ENCODE results near the gene EDDM13.

EDDM13 gene

DNA sequence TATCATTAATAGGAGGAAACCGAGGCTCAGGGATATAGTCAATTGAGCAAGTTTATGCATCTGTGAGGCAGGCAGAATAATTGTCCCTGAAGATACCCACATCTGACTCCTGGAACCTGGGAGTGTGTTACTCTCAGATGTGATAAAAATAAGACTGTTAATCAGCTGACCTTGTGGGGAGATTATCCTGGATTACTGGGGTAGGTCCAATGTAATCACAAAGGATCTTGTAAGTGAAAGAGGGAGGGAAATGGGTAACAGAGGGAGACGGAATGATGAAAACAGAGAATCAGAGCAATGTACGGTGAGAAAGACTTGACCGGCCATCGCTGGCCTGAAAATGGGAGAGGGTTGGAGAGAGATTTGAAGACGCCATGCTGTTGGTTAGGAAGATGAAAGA lies 3.2 kb upstream of the EDDM13 start:
- WGBS (ENCODE audit: insufficient coverage): 98% methylated on average over 5 of the region's 6 CpGs
- no peak for DNase-seq
- H3K27ac ChIP-seq (ENCODE audit: insufficient read depth in 1 of 2, low read depth in 1 of 2, low read length in 2 of 2, poor library complexity in 1 of 2, severe bottlenecking in 2 of 2): no peak overlapping the region
- no peaks in the 10 kb centered on the region for H3K4me1 ChIP-seq (ENCODE audit: control extremely low read depth in 1 of 4, control insufficient read depth in 4 of 4, insufficient read depth in 4 of 4, low read length in 3 of 4)
- H3K4me3 ChIP-seq (ENCODE audit: control insufficient read depth in 1 of 7, extremely low read depth in 1 of 7, insufficient read depth in 4 of 7, low read depth in 2 of 7, low read length in 6 of 7): no peak overlapping the region
- H3K27me3 ChIP-seq (replicated peaks in 2 of 5; ENCODE audit: control insufficient read depth in 4 of 5, insufficient read depth in 5 of 5, low read length in 4 of 5): no peaks in the 10 kb centered on the region
- H3K36me3 ChIP-seq (ENCODE audit: control insufficient read depth in 4 of 4, insufficient read depth in 4 of 4, low read length in 3 of 4): peaks cover 0 to 2% (median 0%) of the 10 kb centered on the region in 4 experiments
- ChIA-PET CTCF (interaction anchor here (1.6 kb wide), 1 partner anchor 17 kb away, joined by 5 read pairs; no protein-coding TSS in a partner anchor), POLR2A (no interaction called here)
- H3K9me3 ChIP-seq (ENCODE audit: control extremely low read depth in 1 of 5, control insufficient read depth in 4 of 5, insufficient read depth in 2 of 5, low read depth in 1 of 5, low read length in 4 of 5): no peaks in the 10 kb centered on the region

DNA sequence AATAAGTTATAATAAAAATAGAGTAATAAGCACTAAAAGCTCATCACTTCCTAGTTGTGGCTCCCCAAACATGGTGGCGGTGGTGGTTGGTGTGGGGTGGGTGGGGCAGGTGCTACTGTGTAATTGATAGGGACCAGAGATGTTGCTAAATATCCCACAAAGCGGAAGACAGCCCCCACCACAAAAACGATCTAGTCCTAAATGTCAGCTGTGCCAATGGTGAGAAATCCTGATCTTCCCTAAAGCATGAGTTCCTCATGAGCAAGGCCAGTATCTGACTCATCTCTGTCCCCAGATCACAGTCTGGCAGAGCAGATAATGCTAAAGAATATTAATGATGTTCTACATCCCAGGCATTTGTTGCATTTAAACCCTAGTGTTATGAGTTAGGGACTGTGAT lies 1.9 kb upstream of the EDDM13 start:
- Histone ChIP-seq H3K4me1 (ENCODE audit: control extremely low read depth in 1 of 4, control insufficient read depth in 4 of 4, insufficient read depth in 4 of 4, low read length in 3 of 4) (no peaks in the 10 kb centered on the region), H3K27me3 (replicated peaks in 2 of 5; ENCODE audit: control insufficient read depth in 4 of 5, insufficient read depth in 5 of 5, low read length in 4 of 5) (no peaks in the 10 kb centered on the region), H3K27ac (ENCODE audit: insufficient read depth in 1 of 2, low read depth in 1 of 2, low read length in 2 of 2, poor library complexity in 1 of 2, severe bottlenecking in 2 of 2) (no peak overlapping the region), H3K36me3 (ENCODE audit: control insufficient read depth in 4 of 4, insufficient read depth in 4 of 4, low read length in 3 of 4) (peaks cover 0 to 2% (median 1%) of the 10 kb centered on the region in 4 experiments), H3K9me3 (ENCODE audit: control extremely low read depth in 1 of 5, control insufficient read depth in 4 of 5, insufficient read depth in 2 of 5, low read depth in 1 of 5, low read length in 4 of 5) (no peaks in the 10 kb centered on the region), H3K4me3 (ENCODE audit: control insufficient read depth in 1 of 7, extremely low read depth in 1 of 7, insufficient read depth in 4 of 7, low read depth in 2 of 7, low read length in 6 of 7) (no peak overlapping the region)
- ChIA-PET CTCF (interaction anchor here (0.9 to 1.7 kb wide), 4 partner anchors 17 to 51 kb away, joined by 3 to 6 read pairs (median 4); no protein-coding TSS in a partner anchor), POLR2A (no interaction called here)
- 86% methylated on average over 1 of the region's 3 CpGs for whole genome bisulfite sequencing (ENCODE audit: insufficient coverage)
- DNase-seq: peak; percentile 17 to 64 (median 61)

DNA sequence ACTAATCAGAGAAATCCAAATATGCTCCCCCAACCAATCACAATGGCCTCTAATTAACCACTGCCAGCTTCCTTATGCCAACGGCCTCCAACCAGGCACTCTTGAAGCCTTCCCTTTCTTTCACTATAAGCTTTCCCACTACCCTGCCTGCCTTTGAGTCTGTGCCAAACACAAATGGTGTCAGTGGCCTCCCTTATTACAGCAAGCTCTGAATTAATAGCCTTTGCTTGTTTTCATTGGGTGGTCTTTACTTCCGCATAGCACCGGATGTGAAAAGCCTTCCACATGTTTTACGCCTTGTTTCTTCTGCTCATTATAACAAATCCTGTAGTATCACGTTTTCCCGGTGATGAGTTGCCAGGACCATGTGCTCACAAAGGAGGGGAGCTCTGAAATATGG lies 1.4 kb upstream of the EDDM13 start:
- peaks cover 0 to 3% (median 2%) of the 10 kb centered on the region in 4 experiments for H3K36me3 ChIP-seq (ENCODE audit: control insufficient read depth in 4 of 4, insufficient read depth in 4 of 4, low read length in 3 of 4)
- CTCF ChIA-PET: interaction anchor here (0.9 to 1.7 kb wide), 4 partner anchors 17 to 50 kb away, joined by 3 to 6 read pairs (median 4); no protein-coding TSS in a partner anchor
- no peak for DNase-seq
- POLR2A ChIA-PET: no interaction called here
- no peaks in the 10 kb centered on the region for H3K9me3 ChIP-seq (ENCODE audit: control extremely low read depth in 1 of 5, control insufficient read depth in 4 of 5, insufficient read depth in 2 of 5, low read depth in 1 of 5, low read length in 4 of 5)
- no peak overlapping the region for H3K27ac ChIP-seq (ENCODE audit: insufficient read depth in 1 of 2, low read depth in 1 of 2, low read length in 2 of 2, poor library complexity in 1 of 2, severe bottlenecking in 2 of 2)
- no peaks in the 10 kb centered on the region for H3K4me1 ChIP-seq (ENCODE audit: control extremely low read depth in 1 of 4, control insufficient read depth in 4 of 4, insufficient read depth in 4 of 4, low read length in 3 of 4)
- H3K4me3 ChIP-seq (ENCODE audit: control insufficient read depth in 1 of 7, extremely low read depth in 1 of 7, insufficient read depth in 4 of 7, low read depth in 2 of 7, low read length in 6 of 7): no peak overlapping the region
- no peaks in the 10 kb centered on the region for H3K27me3 ChIP-seq (replicated peaks in 2 of 5; ENCODE audit: control insufficient read depth in 4 of 5, insufficient read depth in 5 of 5, low read length in 4 of 5)
- 93% methylated on average over 6 of the region's 6 CpGs for WGBS (ENCODE audit: insufficient coverage)

DNA sequence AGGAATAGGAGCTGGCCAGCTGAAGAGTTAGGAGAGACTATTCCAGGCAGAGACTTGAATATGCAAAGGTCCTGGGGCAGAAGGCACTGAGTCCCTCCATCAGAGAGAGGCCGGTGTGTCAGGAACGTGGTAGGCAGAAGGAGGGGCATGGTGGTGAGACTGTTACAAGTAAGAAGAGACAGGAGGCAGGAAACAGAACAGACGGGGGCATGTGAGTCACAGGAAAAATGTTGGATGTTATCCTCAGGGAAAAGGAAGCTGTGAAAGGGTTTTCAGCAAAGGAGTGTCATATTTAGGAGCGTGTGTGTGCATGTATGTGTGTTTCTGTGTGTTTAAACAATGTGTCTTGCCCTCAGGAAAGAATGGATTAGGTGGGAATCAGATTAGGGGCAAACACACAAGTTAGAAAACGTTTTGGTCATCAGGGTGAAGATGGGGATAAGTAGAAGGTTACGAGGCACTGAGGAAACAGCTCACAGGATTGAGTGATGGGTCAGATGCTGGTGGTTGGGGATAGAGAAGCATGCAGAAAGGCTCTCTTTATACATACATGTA lies 1.1 kb downstream of the EDDM13 start:
- Histone ChIP-seq H3K27me3 (replicated peaks in 2 of 5; ENCODE audit: control insufficient read depth in 4 of 5, insufficient read depth in 5 of 5, low read length in 4 of 5) (no peaks in the 10 kb centered on the region), H3K9me3 (ENCODE audit: control extremely low read depth in 1 of 5, control insufficient read depth in 4 of 5, insufficient read depth in 2 of 5, low read depth in 1 of 5, low read length in 4 of 5) (peaks cover 0 to 9% (median 0%) of the 10 kb centered on the region in 5 experiments), H3K36me3 (ENCODE audit: control insufficient read depth in 4 of 4, insufficient read depth in 4 of 4, low read length in 3 of 4) (peaks cover 2 to 12% (median 8%) of the 10 kb centered on the region in 4 experiments), H3K4me3 (ENCODE audit: control insufficient read depth in 1 of 7, extremely low read depth in 1 of 7, insufficient read depth in 4 of 7, low read depth in 2 of 7, low read length in 6 of 7) (no peak overlapping the region), H3K4me1 (ENCODE audit: control extremely low read depth in 1 of 4, control insufficient read depth in 4 of 4, insufficient read depth in 4 of 4, low read length in 3 of 4) (no peaks in the 10 kb centered on the region), H3K27ac (ENCODE audit: insufficient read depth in 1 of 2, low read depth in 1 of 2, low read length in 2 of 2, poor library complexity in 1 of 2, severe bottlenecking in 2 of 2) (no peak overlapping the region)
- POLR2A ChIA-PET: no interaction called here
- CTCF ChIA-PET: interaction anchor here (0.8 to 1.5 kb wide), 3 partner anchors 21 to 59 kb away, joined by 3 read pairs; no protein-coding TSS in a partner anchor
- WGBS (ENCODE audit: insufficient coverage): 60% methylated on average over 4 of the region's 6 CpGs
- no peak for DNase-seq

DNA sequence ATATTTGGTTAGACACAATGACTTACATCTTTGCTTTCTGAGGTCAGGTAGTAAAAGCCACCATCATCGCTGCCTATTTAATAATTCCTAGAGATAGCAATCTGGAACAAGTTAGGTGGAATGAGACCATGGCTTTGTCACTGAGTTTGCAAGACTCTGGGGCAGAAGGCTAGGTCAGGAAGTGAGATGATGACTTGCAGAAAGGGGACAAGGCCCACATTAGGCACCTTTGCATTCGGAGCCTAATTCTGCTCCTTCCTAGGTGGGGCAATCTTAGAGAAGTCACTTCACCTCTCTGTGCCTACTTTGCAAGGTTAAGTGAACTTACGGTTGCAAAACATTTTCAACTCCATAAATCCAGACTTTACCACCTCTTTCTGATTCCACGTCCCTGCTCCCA lies 10.3 kb downstream of the EDDM13 start:
- no peak for DNase-seq
- no peak overlapping the region for H3K27ac ChIP-seq (ENCODE audit: insufficient read depth in 1 of 2, low read depth in 1 of 2, low read length in 2 of 2, poor library complexity in 1 of 2, severe bottlenecking in 2 of 2)
- no peaks in the 10 kb centered on the region for H3K27me3 ChIP-seq (replicated peaks in 2 of 5; ENCODE audit: control insufficient read depth in 4 of 5, insufficient read depth in 5 of 5, low read length in 4 of 5)
- POLR2A ChIA-PET: no interaction called here
- peaks cover 0 to 1% (median 0%) of the 10 kb centered on the region in 5 experiments for H3K9me3 ChIP-seq (ENCODE audit: control extremely low read depth in 1 of 5, control insufficient read depth in 4 of 5, insufficient read depth in 2 of 5, low read depth in 1 of 5, low read length in 4 of 5)
- peaks cover 2 to 13% (median 4%) of the 10 kb centered on the region in 4 experiments for H3K36me3 ChIP-seq (ENCODE audit: control insufficient read depth in 4 of 4, insufficient read depth in 4 of 4, low read length in 3 of 4)
- no peak overlapping the region for H3K4me3 ChIP-seq (ENCODE audit: control insufficient read depth in 1 of 7, extremely low read depth in 1 of 7, insufficient read depth in 4 of 7, low read depth in 2 of 7, low read length in 6 of 7)
- 95% methylated on average over 3 of the region's 4 CpGs for WGBS (ENCODE audit: insufficient coverage)
- CTCF ChIA-PET: interaction anchor here (1.0 kb wide), 1 partner anchor 22 kb away, joined by 3 read pairs; no protein-coding TSS in a partner anchor
- H3K4me1 ChIP-seq (ENCODE audit: control extremely low read depth in 1 of 4, control insufficient read depth in 4 of 4, insufficient read depth in 4 of 4, low read length in 3 of 4): no peaks in the 10 kb centered on the region

DNA sequence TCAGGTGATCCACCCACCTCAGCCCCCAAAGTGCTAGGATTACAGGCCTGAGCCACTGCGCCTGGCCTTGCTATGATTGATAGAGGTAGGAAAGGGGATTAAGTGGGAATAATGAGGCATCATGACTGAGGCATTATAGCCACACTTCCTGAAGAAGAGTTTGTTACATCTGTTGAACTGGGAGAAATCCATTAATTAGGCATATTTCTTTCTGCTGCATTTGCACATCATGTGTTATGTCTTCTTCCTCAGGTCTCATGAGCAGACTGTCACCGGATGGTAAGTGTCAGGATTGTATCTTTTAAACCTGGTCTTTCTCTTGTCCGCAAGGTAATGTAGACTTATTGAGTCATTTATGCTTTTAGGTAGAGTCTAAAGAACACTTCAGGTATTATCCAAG lies 12.2 kb downstream of the EDDM13 start:
- Histone ChIP-seq H3K27me3 (replicated peaks in 2 of 5; ENCODE audit: control insufficient read depth in 4 of 5, insufficient read depth in 5 of 5, low read length in 4 of 5) (no peaks in the 10 kb centered on the region), H3K36me3 (ENCODE audit: control insufficient read depth in 4 of 4, insufficient read depth in 4 of 4, low read length in 3 of 4) (peaks cover 0 to 8% (median 4%) of the 10 kb centered on the region in 4 experiments), H3K4me3 (ENCODE audit: control insufficient read depth in 1 of 7, extremely low read depth in 1 of 7, insufficient read depth in 4 of 7, low read depth in 2 of 7, low read length in 6 of 7) (no peak overlapping the region), H3K9me3 (ENCODE audit: control extremely low read depth in 1 of 5, control insufficient read depth in 4 of 5, insufficient read depth in 2 of 5, low read depth in 1 of 5, low read length in 4 of 5) (peaks cover 0 to 3% (median 0%) of the 10 kb centered on the region in 5 experiments), H3K4me1 (ENCODE audit: control extremely low read depth in 1 of 4, control insufficient read depth in 4 of 4, insufficient read depth in 4 of 4, low read length in 3 of 4) (no peaks in the 10 kb centered on the region), H3K27ac (ENCODE audit: insufficient read depth in 1 of 2, low read depth in 1 of 2, low read length in 2 of 2, poor library complexity in 1 of 2, severe bottlenecking in 2 of 2) (no peak overlapping the region)
- no peak for DNase-seq
- ChIA-PET POLR2A (no interaction called here), CTCF (no interaction called here)
- 100% methylated on average over 1 of the region's 3 CpGs for WGBS (ENCODE audit: insufficient coverage)

DNA sequence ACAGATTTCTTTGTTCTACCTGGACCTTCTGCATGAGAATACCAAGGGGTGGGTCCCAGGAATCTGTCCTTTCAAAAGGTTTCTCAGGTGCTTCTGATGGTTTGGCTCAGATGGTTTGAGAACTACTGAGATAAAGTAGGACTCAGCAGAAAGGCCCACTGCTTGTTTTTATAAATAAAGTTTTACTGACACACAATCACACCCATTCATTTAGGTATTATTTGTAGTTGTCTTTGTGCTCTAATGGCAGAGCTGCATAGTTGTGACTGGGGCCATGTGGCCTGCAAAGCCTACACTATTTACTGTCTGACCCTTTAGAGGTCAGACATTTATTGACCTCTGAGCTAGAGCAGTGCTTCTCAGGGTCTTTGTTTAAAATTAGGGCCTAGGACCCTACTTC lies 17.6 kb downstream of the EDDM13 start:
- Histone ChIP-seq H3K4me1 (ENCODE audit: control extremely low read depth in 1 of 4, control insufficient read depth in 4 of 4, insufficient read depth in 4 of 4, low read length in 3 of 4) (no peaks in the 10 kb centered on the region), H3K9me3 (ENCODE audit: control extremely low read depth in 1 of 5, control insufficient read depth in 4 of 5, insufficient read depth in 2 of 5, low read depth in 1 of 5, low read length in 4 of 5) (peaks cover 0 to 3% (median 0%) of the 10 kb centered on the region in 5 experiments), H3K27ac (ENCODE audit: insufficient read depth in 1 of 2, low read depth in 1 of 2, low read length in 2 of 2, poor library complexity in 1 of 2, severe bottlenecking in 2 of 2) (no peak overlapping the region), H3K4me3 (ENCODE audit: control insufficient read depth in 1 of 7, extremely low read depth in 1 of 7, insufficient read depth in 4 of 7, low read depth in 2 of 7, low read length in 6 of 7) (no peak overlapping the region), H3K36me3 (ENCODE audit: control insufficient read depth in 4 of 4, insufficient read depth in 4 of 4, low read length in 3 of 4) (peaks cover 0 to 38% (median 9%) of the 10 kb centered on the region in 4 experiments), H3K27me3 (replicated peaks in 2 of 5; ENCODE audit: control insufficient read depth in 4 of 5, insufficient read depth in 5 of 5, low read length in 4 of 5) (no peaks in the 10 kb centered on the region)
- DNase-seq: no peak
- ChIA-PET POLR2A (no interaction called here), CTCF (no interaction called here)

Measured in common myeloid progenitor, CD34-positive (primary cell).